Endothelial cell (in vitro differentiated cells): Measurements from ENCODE around the gene SLC30A4. TPM values are rescaled to one million over a fixed set of nuclear protein-coding genes. Genes with fewer than 3 reads are reported as not detected.

Experiments used
- DNase-seq: peaks from one replicate; pipeline ENCODE4 v3.0.0; 2021; ENCODE audit warnings: low spot score
- H3K27ac Mint-ChIP-seq: one replicate; pipeline ENCODE4 v1.8.0; 2021; ENCODE audit warnings: mixed read lengths, inconsistent platforms; ENCODE audit not compliant: unreplicated experiment
- H3K27me3 Mint-ChIP-seq: one replicate; pipeline ENCODE4 v1.8.0; 2021; ENCODE audit warnings: mild to moderate bottlenecking, moderate library complexity, mixed read lengths, inconsistent platforms; ENCODE audit not compliant: unreplicated experiment
- H3K36me3 Mint-ChIP-seq: one replicate; pipeline ENCODE4 v1.8.0; 2021; ENCODE audit warnings: mild to moderate bottlenecking, low read depth, mixed read lengths, inconsistent platforms; ENCODE audit not compliant: unreplicated experiment
- H3K4me1 Mint-ChIP-seq: one replicate; pipeline ENCODE4 v1.8.0; 2021; ENCODE audit warnings: mild to moderate bottlenecking, mixed read lengths, inconsistent platforms; ENCODE audit not compliant: unreplicated experiment
- H3K4me3 Mint-ChIP-seq: one replicate; pipeline ENCODE4 v1.8.0; 2021; ENCODE audit warnings: mild to moderate bottlenecking, mixed read lengths, inconsistent platforms; ENCODE audit not compliant: unreplicated experiment
- H3K9me3 Mint-ChIP-seq: one replicate; pipeline ENCODE4 v1.8.0; 2021; ENCODE audit warnings: mixed read lengths, inconsistent platforms; ENCODE audit not compliant: unreplicated experiment
- total RNA-seq: library from RNA; stranded (reverse); fragmentation: NEBNext Ultra II Directional; extraction: Animal tissue kit (Norgen Biotek cat#: 25700); gene quantifications from one replicate; pipeline ENCODE4 v1.2.1, GENCODE V29; 2021; ENCODE audit not compliant: unreplicated experiment
- TF ChIP-seq, protein P1 (sequence below): fragments of 200-600 bp; sonication (generic); IDR thresholded peaks from one replicate; pipeline ENCODE4 v1.5.0; 2021; ENCODE audit warnings: antibody characterized with exemption; ENCODE audit not compliant: unreplicated experiment

The SLC30A4 gene
- total RNA-seq, 1 donor from 2014 or later: 0.64 TPM

GRCh38 chr15:45473068-45473467 lies 49.5 kb downstream of the SLC30A4 start:
- TF ChIP-seq, protein P1, sequence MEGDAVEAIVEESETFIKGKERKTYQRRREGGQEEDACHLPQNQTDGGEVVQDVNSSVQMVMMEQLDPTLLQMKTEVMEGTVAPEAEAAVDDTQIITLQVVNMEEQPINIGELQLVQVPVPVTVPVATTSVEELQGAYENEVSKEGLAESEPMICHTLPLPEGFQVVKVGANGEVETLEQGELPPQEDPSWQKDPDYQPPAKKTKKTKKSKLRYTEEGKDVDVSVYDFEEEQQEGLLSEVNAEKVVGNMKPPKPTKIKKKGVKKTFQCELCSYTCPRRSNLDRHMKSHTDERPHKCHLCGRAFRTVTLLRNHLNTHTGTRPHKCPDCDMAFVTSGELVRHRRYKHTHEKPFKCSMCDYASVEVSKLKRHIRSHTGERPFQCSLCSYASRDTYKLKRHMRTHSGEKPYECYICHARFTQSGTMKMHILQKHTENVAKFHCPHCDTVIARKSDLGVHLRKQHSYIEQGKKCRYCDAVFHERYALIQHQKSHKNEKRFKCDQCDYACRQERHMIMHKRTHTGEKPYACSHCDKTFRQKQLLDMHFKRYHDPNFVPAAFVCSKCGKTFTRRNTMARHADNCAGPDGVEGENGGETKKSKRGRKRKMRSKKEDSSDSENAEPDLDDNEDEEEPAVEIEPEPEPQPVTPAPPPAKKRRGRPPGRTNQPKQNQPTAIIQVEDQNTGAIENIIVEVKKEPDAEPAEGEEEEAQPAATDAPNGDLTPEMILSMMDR: no peak
- Mint-ChIP-seq H3K27ac (no peak overlapping the region), H3K36me3 (no peaks in the 10 kb centered on the region)

DNA sequence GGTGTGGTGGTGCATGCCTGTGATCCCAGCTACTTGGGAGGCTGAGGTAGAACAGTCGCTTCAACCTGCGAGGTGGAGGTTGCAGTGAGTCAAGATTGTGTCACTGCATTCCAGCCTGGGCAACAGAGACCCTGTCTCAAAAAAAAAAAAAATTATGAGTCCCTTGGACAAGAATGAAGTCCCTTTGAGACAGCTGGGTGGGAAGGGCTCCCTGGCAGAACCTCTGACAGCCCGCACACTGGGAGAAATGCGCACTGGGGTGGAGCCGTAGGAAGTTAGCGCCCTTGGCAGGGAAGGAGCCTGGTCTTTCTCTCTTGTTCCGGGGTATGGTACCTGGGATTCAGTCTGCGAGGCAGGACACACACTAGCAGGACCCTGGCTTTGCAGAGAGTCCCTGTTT lies 51.4 kb downstream of the SLC30A4 start:
- H3K9me3 Mint-ChIP-seq: no peaks in the 10 kb centered on the region
- peaks cover 15% of the 10 kb centered on the region for H3K4me1 Mint-ChIP-seq
- peaks cover 24% of the 10 kb centered on the region for H3K27me3 Mint-ChIP-seq
- no peak overlapping the region for H3K27ac Mint-ChIP-seq
- TF ChIP-seq, protein P1: no peak
- no peaks in the 10 kb centered on the region for H3K36me3 Mint-ChIP-seq
- H3K4me3 Mint-ChIP-seq: no peak overlapping the region
- no peak for DNase-seq

More at GRCh38 chr15:45473068-45473467, 49.5 kb downstream of the SLC30A4 start:
- no peak for DNase-seq
- Mint-ChIP-seq H3K4me1 (peaks cover 15% of the 10 kb centered on the region), H3K9me3 (no peaks in the 10 kb centered on the region), H3K27me3 (peaks cover 19% of the 10 kb centered on the region), H3K4me3 (no peak overlapping the region)

- peaks cover 15% of the 10 kb centered on the region for H3K4me1 Mint-ChIP-seq
- TF ChIP-seq, protein P1: no peak
- H3K4me3 Mint-ChIP-seq: no peak overlapping the region
- H3K27ac Mint-ChIP-seq: no peak overlapping the region
- H3K9me3 Mint-ChIP-seq: no peaks in the 10 kb centered on the region
- no peak for DNase-seq
- H3K36me3 Mint-ChIP-seq: no peaks in the 10 kb centered on the region
- H3K27me3 Mint-ChIP-seq: peaks cover 29% of the 10 kb centered on the region
Measured at GRCh38 chr15:45469441-45469840, 53.1 kb downstream of the SLC30A4 start.

DNA sequence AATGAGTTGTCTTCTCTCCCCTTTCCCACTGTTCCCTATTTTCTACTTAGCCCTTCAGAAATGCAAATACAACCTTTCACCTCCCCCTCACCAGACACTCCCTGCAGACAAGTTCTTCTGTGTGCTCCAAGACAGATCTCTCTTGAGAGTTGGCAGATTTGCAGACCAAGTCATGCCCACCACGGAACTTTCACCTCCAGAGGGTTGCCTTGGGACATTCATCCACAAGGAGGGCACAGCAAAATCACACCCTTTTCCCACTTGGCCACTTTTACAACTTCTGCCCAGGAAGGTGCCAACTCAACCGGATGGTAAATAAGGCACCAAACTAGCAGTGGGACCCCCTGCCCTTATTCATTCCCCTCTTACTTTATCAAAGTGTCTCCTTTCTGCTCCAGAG lies 53.5 kb downstream of the SLC30A4 start:
- Mint-ChIP-seq H3K27ac (no peak overlapping the region), H3K4me3 (no peak overlapping the region), H3K4me1 (peaks cover 15% of the 10 kb centered on the region), H3K27me3 (peaks cover 33% of the 10 kb centered on the region), H3K36me3 (peaks cover 1% of the 10 kb centered on the region), H3K9me3 (no peaks in the 10 kb centered on the region)
- TF ChIP-seq, protein P1: no peak
- no peak for DNase-seq

- H3K36me3 Mint-ChIP-seq: peaks cover 3% of the 10 kb centered on the region
- no peak overlapping the region for H3K27ac Mint-ChIP-seq
- TF ChIP-seq, protein P1: no peak
- H3K9me3 Mint-ChIP-seq: no peaks in the 10 kb centered on the region
- no peak overlapping the region for H3K4me3 Mint-ChIP-seq
- DNase-seq: no peak
- H3K27me3 Mint-ChIP-seq: peaks cover 37% of the 10 kb centered on the region
- peaks cover 15% of the 10 kb centered on the region for H3K4me1 Mint-ChIP-seq
Measured at GRCh38 chr15:45468294-45468693, 54.3 kb downstream of the SLC30A4 start.
